Spleen (tissue), 11 donors: ENCODE measurements around the gene MLST8. TPM values are rescaled to one million over a fixed set of nuclear protein-coding genes. Genes with fewer than 3 reads are reported as not detected.

ENCODE experiments used
- DNase-seq: peaks from one replicate; pipeline ENCODE4 v3.0.0-alpha.2; 2020
- H3K27ac ChIP-seq, 8 donors: fragments of 200-600 bp; sonication (generic) in 7 of 8; 1 replicate in 4 of 8; 2 replicates in 4 of 8; pipeline versions ENCODE4 v1.5.0 to v1.8.0; 2016 to 2021; ENCODE audit warnings: inconsistent platforms in 4 of 8, mild to moderate bottlenecking in 4 of 8, moderate library complexity in 1 of 8
- H3K27me3 ChIP-seq, 7 donors: fragments of 200-600 bp; sonication (generic) in 6 of 7; replicated peaks in 1 of 7; 1 replicate in 4 of 7; 2 replicates in 3 of 7; pipeline versions ENCODE4 v1.5.0 to v1.8.0; 2016 to 2021; ENCODE audit warnings: inconsistent platforms in 3 of 7, mild to moderate bottlenecking in 1 of 7
- H3K36me3 ChIP-seq, 6 donors: fragments of 200-600 bp; sonication (generic) in 5 of 6; 1 replicate in 4 of 6; 2 replicates in 2 of 6; pipeline versions ENCODE4 v1.5.0 to v1.8.0; 2016 to 2021; ENCODE audit warnings: inconsistent platforms in 2 of 6
- H3K4me1 ChIP-seq, 6 donors: fragments of 200-600 bp; sonication (generic) in 5 of 6; 1 replicate in 3 of 6; 2 replicates in 3 of 6; pipeline versions ENCODE4 v1.5.0 to v1.8.0; 2016 to 2021; ENCODE audit warnings: inconsistent platforms in 3 of 6
- H3K4me3 ChIP-seq, 8 donors: fragments of 200-600 bp; sonication (generic) in 7 of 8; 1 replicate in 4 of 8; 2 replicates in 4 of 8; pipeline versions ENCODE4 v1.5.0 to v1.8.0; 2016 to 2021; ENCODE audit warnings: inconsistent platforms in 4 of 8, mild to moderate bottlenecking in 4 of 8, moderate library complexity in 2 of 8
- H3K9me3 ChIP-seq, 8 donors: fragments of 200-600 bp; sonication (generic) in 7 of 8; 1 replicate in 4 of 8; 2 replicates in 4 of 8; pipeline versions ENCODE4 v1.5.0 to v1.8.0; 2016 to 2021; ENCODE audit warnings: inconsistent platforms in 4 of 8
- POLR2A ChIP-seq, 3 donors: fragments of 450-650 bp; IDR thresholded peaks; one replicate each; pipeline ENCODE4 v1.5.1; 2017; ENCODE audit warnings: antibody characterized with exemption in 3 of 3, mild to moderate bottlenecking in 1 of 3
- POLR2AphosphoS5 ChIP-seq, 3 donors: sonication (generic); formaldehyde crosslinking; IDR thresholded peaks; one replicate each; pipeline ENCODE4 v1.5.1; 2017; ENCODE audit warnings: antibody characterized with exemption in 3 of 3
- WGBS, 5 donors: extraction: QIAGEN DNeasy Blood & Tissue Kit in 3 of 5; methylation state at CpG; one replicate each; pipeline versions ENCODE4 v1.1.5 to v1.1.7; 2013 to 2018; 5-methylcytosine and 5-hydroxymethylcytosine counted together
- intact Hi-C: fragments of 100-400 bp; cut with DNase I; formaldehyde crosslinking; loops from one replicate; pipeline ENCODE4 v1.15.0; 2023; ENCODE audit warnings: low total_unique reads
- polyA plus RNA-seq, 3 donors: library from polyadenylated mRNA; stranded (reverse); fragments of 200-250 nt; gene quantifications; one replicate each; pipeline ENCODE4 v1.2.1, GENCODE V29; 2013
- total RNA-seq, 7 donors: library from RNA; depleted of rRNA in 3 of 7; stranded (reverse); fragments of >200 nt in 3 of 7; fragmentation: NEBNext Ultra II Directional in 4 of 7; extraction: Animal tissue kit (Norgen Biotek cat#: 25700) in 4 of 7; gene quantifications; one replicate each; pipeline versions ENCODE4 v1.1.0 to v1.2.1, GENCODE V29; 2016 to 2021
- TF ChIP-seq, protein P1 (sequence below), 11 experiments: fragments of 200-600 bp in 7 of 11; fragments of 450-650 bp in 4 of 11; sonication (generic) in 4 of 11; IDR thresholded peaks in 8 of 11; conservative IDR thresholded peaks in 3 of 11; 1 replicate in 7 of 11; 2 replicates in 4 of 11; pipeline versions ENCODE4 v1.4.0 to v1.8.0; 2016 to 2021; ENCODE audit warnings: antibody characterized with exemption in 11 of 11, inconsistent platforms in 4 of 11, mild to moderate bottlenecking in 1 of 11
- donor health status: healthy with polysubstance abuse.
- donor health status: DM: no; HTN: no; CAD: no; lungs with moderate emphysema.
- donor health status: DM: no; HTN: no; CAD: no.
- donor health status: Bipolar disorder and iron deficiency.
- donor health status: healthy.
- donor health status: DM: no; HTN: no; CAD: no.
- donor health status: DM: yes; HTN: yes; CAD: no.

MLST8 gene
- total and polyA plus RNA-seq, 10 donors = 25.0 to 61.7 (median 40.6) TPM

DNA sequence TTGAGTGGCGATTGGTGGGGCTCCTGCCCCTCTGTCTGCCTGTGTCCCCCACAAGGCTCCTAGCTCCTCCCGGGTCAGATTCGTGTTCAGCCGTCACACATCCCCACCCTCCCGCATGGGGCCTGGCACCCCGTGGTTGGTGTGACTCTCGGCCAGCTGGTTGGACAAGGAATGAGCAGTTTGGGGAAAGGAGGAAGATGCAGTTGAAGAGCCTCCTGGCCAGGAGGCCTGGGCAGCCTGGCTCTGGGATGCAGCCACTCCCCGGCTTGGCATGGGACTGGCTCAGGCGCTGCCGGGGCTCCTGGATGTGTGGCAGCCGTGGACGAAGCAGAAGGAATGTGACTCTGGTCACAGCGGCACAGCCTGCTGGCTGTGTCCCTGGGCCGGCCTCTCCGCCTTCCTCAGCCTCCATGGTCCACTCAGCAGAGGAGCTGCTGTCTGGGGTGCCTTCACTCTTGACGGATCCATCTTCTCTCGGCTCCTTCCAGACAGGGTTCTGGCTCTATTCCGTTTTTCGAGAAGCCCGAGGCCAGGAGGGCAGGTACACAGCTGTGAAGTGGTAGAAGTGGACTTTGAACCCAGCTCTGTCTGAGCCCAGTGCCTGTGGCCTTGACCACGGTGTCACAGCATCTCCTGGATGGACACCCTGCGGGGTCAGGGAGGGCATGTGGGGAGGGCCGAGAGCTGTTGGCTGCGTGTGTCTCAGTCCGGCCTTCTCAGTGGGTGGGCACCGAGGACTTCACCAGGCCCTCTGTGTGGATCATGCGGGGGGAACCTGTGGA, 47.6 kb upstream of the MLST8 start:
- peaks cover 0 to 41% (median 0%) of the 10 kb centered on the region in 6 donors for H3K36me3 ChIP-seq
- WGBS, 5 donors = 72 to 94% (median 88%) methylated on average over 13 to 27 of the region's 27 CpGs
- intact Hi-C loops = no loop called here
- no peaks in the 10 kb centered on the region for H3K27me3 ChIP-seq
- H3K4me3 ChIP-seq = peak overlapping the region in 1 of 8 donors; percentile 81
- no peak for DNase-seq
- H3K4me1 ChIP-seq = peaks cover 38 to 92% (median 75%) of the 10 kb centered on the region in 6 donors
- no peaks in the 10 kb centered on the region for H3K9me3 ChIP-seq
- TF ChIP-seq POLR2AphosphoS5 (IDR thresholded peaks at IDR 0.05) = no peak
- TF ChIP-seq, protein P1, sequence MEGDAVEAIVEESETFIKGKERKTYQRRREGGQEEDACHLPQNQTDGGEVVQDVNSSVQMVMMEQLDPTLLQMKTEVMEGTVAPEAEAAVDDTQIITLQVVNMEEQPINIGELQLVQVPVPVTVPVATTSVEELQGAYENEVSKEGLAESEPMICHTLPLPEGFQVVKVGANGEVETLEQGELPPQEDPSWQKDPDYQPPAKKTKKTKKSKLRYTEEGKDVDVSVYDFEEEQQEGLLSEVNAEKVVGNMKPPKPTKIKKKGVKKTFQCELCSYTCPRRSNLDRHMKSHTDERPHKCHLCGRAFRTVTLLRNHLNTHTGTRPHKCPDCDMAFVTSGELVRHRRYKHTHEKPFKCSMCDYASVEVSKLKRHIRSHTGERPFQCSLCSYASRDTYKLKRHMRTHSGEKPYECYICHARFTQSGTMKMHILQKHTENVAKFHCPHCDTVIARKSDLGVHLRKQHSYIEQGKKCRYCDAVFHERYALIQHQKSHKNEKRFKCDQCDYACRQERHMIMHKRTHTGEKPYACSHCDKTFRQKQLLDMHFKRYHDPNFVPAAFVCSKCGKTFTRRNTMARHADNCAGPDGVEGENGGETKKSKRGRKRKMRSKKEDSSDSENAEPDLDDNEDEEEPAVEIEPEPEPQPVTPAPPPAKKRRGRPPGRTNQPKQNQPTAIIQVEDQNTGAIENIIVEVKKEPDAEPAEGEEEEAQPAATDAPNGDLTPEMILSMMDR (IDR thresholded peaks at IDR 0.05 in 8 of 11, conservative IDR thresholded peaks at IDR 0.05 in 3 of 11) = no peak
- no peak for TF ChIP-seq POLR2A (IDR thresholded peaks at IDR 0.05)
- peak overlapping the region in 3 of 8 donors; percentile 75 to 95 (median 92) for H3K27ac ChIP-seq

DNA sequence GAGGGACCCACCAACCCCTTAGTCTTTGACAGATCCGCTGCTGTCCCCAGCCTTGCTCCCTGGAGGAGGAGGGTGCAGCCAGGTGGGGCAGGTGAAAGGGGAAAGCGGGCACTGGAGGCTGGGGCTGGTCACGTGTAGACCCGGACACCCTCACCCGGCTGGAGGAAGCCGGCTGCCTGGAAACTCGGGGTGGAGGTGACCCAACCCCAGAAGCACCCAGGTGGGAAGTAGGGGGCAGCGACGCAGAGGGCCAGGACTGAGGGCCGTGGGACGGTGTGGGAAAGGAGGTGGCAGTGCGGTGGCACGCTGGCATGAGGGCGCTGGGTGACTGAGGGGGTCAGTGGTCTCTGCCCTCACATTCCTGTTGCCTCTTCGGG, 47.0 kb upstream of the MLST8 start:
- TF ChIP-seq POLR2AphosphoS5 (IDR thresholded peaks at IDR 0.05) (no peak), POLR2A (IDR thresholded peaks at IDR 0.05) (no peak)
- TF ChIP-seq, protein P1 (IDR thresholded peaks at IDR 0.05 in 8 of 11, conservative IDR thresholded peaks at IDR 0.05 in 3 of 11) = no peak
- intact Hi-C loops = no loop called here
- Histone ChIP-seq H3K4me3 (no peak overlapping the region), H3K27ac (peak overlapping the region in 5 of 8 donors; percentile 35 to 95 (median 75)), H3K4me1 (peaks cover 32 to 92% (median 69%) of the 10 kb centered on the region in 6 donors), H3K27me3 (no peaks in the 10 kb centered on the region), H3K36me3 (peaks cover 0 to 41% (median 0%) of the 10 kb centered on the region in 6 donors), H3K9me3 (no peaks in the 10 kb centered on the region)
- WGBS, 5 donors = 84 to 91% (median 85%) methylated on average over 14 to 15 of the region's 15 CpGs
- DNase-seq = no peak

DNA sequence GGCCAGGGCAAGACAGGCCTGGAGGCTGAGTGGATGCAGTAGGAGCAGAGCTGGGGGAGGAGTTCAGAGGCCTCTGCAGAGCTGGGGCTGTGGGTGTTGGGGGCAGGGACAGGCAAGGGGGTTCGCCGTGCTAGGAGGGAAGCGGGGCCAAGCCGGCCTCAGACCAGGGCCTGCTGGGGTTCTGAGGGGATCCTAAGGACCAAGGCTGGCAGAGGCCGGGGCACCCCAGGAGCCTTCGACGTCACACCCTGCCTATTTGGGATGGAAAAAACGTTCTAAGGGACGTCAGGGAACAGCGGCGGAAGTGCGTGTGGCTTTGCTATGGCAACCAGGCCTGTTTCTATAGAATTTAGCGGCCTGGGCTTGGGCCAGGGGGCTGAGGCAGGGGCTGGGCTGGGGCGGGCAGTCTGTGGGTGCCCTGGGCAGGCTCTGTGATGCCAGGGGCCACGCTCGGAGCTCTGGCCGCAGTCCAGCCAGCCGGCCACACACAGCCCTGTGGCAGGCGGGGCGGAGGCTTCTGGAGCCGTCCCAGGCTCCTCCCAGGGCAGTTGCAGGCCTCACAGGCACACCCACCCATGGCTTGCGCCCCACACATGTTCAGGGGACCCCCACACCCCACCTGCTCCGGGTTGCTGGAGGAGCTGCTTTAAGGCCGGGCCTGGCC, 45.9 kb upstream of the MLST8 start:
- intact Hi-C loops = no loop called here
- H3K4me1 ChIP-seq = peaks cover 22 to 85% (median 60%) of the 10 kb centered on the region in 6 donors
- 71 to 91% (median 78%) methylated on average over 17 to 24 of the region's 24 CpGs for WGBS, 5 donors
- H3K36me3 ChIP-seq = peaks cover 0 to 39% (median 0%) of the 10 kb centered on the region in 6 donors
- no peaks in the 10 kb centered on the region for H3K9me3 ChIP-seq
- no peaks in the 10 kb centered on the region for H3K27me3 ChIP-seq
- no peak for DNase-seq
- TF ChIP-seq, protein P1 (IDR thresholded peaks at IDR 0.05 in 8 of 11, conservative IDR thresholded peaks at IDR 0.05 in 3 of 11) = no peak
- peak in 2 of 3 donors; percentile 11 to 34 for TF ChIP-seq POLR2AphosphoS5 (IDR thresholded peaks at IDR 0.05)
- TF ChIP-seq POLR2A (IDR thresholded peaks at IDR 0.05) = no peak
- H3K27ac ChIP-seq = peak overlapping the region in 7 of 8 donors; percentile 3 to 95 (median 60)
- peak overlapping the region in 1 of 8 donors; percentile 39 for H3K4me3 ChIP-seq
